HG02884 (cell line): ENCODE measurements around the gene RABGEF1.
"Not testable (repeated sequence)": the region's sequence is repeated elsewhere in the genome, so short reads cannot be mapped to it uniquely, and the experiment has no call there.

Experiments
- ATAC-seq: cut with Tn5 transposase; IDR thresholded peaks from one replicate; pipeline ENCODE4 v1.9.1; 2021; ENCODE audit warnings: mild to moderate bottlenecking, moderate library complexity; ENCODE audit not compliant: unreplicated experiment

The RABGEF1 gene

DNA sequence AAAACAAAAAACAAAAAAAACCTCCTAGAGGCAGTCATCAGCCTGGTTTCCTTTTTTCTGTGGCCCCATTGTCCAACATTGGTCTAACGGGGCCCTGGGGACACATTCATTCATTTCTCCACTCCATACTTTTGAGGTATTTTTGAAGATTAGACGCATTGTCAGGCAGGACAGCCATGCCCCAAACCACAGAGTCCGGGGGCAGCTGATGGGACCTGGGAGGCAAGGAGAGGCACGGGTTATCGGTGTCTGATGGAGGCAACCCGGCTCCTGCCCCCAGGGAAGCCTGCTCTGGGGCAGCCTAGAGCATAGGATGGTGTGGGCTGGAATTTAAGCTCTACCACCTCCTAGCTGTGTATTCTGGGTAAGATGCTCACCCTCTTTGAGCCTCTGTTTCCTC, 6.5 kb upstream of the RABGEF1 start:
- ATAC-seq: no peak

DNA sequence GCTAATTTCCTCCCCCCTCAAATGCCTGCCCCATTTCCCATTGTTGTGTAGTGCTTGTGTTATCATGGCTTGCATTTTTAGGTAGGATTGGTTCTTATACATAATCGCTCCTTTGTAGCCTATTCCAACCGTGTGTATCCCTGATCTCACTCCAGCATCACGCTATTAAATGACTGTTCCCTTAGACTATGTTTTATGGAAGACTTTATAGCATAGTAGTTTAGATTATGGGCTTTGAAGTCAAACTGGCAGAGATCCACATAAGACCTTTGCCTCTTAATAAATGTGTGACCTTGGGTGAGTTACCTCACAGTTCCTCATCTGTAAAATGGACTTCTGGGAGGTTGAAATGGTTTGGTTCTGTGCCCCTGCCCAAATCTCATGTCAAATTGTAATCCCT, 5.4 kb upstream of the RABGEF1 start:
- ATAC-seq: no peak

DNA sequence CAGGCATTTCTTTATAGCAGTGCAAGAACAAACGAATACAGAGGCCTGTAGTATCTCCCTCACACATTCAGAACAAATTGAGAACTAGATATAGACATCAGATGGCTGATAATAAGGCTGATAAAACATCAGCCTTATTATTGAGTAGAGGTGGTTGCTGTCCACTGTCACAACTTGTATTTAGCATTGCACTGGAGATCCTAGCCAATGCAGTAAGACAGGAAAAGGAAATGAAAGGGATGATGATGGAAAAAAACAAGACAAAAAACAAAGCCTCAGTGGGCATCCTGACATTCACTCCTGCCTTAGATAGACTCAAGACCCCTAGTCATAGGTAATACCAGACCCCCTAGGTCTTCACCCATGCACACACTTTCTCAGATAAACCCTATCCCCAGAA, 4.7 kb upstream of the RABGEF1 start:
- ATAC-seq: no peak

DNA sequence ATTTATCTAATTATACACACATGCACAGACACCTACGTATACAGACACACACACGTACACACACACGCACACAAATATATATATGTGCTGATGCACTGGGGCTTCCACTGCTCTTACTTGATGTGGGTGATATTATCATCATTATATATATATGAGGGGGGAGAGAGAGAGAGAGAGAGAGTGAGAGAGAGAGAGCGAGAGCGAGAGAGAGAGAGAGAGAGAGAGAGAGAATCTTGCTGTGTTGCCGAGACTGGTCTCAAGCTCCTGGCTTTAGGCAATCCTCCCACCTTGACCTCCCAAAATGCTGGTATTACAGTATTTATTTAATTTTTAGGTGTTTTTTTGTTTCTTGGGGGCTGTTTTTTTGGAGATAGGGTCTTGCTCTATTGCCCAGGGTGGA, 3.6 kb upstream of the RABGEF1 start:
- no peak for ATAC-seq

DNA sequence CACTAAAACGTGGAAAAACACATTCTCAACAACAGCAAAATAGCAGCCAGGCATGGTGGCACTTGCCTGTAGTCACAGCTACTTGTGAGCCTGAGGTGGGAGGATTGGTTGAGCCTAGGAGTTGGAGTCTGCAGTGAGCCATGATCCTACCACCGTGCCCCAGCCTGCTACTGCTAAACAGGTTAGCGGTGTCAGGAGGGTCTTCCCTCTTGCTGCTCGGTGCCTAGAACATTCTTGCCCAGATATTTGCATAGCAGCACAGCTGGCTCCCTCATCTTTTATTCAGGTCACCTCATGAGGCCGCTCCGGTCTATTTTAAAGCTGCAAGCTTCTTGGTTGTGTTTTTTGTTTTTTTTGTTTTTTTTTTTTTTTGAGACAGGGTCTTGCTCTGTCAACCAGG, 2.9 kb upstream of the RABGEF1 start:
- ATAC-seq: no peak

DNA sequence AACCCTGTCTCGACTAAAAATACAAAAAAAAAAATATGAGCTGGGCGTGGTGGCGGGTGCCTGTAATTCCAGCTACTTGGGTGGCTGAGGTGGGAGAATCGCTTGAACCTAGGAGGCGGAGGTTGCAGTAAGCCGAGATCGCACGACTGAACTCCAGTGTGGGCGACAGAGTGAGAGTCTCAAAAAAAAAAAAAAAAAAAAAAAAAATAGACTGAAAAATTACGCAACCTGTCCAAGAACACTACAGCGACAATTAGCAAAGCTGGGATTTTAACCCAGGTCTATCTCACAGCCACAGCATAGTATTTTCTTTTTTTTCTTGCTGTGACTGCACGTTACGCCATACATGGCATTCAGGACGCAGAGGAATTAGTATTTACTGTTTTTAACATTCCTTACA, 1.1 kb upstream of the RABGEF1 start:
- no peak for ATAC-seq

DNA sequence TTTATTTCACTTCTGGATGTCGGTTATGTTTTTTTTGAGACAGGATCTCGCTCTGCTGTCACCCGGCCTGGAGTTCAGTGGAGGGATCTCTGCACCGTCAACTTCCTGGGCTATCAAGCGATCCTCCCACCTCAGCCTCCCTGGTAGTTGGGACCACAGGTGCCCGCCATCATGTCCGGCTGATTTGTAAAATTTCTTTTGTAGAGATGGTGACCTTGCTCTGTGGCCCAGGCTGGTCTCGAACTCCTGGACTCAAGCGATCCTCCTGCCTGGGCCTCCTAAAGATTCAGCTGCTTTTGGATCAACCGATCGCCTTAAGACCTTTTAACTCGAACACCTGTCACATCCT, 606 bp upstream of the RABGEF1 start:
- no peak for ATAC-seq

DNA sequence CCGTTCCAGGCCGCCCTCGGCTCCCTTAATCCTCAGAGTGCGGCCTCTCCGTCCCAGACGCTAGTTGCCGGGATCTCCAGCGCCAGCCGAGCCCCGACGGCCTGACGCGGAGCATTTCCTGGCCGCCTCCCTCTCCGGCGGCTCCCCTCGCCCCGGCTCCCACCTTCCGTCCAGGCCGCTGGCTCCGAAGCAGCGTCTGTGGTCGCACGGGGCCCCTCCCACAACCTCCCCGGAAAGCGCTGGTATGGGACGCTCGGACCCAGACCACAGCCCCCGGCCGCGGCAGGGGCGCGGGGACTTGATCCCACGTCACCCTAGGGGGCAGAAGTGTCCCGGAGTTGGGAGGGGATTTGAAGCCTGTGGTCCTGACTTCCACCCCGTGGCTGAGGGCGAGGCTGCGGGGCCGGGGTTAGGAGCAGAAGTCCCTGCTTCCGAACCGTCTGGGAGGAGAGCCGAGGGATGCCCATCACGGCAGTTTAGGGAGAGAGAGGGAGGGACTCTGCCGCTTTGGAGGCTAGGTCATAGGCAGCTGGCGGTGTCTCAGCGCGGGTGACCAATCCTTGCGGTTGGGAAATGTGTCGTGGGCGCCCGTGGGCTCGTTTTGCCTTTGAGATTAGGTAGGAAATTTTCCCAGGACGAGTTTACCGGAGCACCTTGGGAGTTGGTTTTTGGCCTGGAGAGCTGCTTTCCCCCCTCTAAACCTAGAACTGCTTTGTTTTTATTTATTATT, 612 bp downstream of the RABGEF1 start:
- peak; percentile 31 for ATAC-seq

DNA sequence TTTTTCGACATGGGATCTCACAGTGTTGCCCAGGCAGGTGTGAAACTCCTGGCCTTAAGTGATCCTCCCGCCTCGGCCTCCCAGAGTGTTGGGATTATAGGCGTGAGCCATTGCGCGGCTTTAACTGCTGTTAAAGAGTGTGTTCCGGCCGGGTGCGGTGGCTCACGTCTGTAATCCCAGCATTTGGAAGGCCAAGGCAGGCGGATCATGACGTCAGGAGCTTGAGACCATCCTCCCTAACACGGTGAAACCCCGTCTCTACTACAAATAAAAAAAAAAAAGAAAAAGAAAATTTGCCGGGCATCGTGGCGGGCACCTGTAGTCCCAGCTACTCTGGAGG, 1.1 kb downstream of the RABGEF1 start:
- no peak for ATAC-seq

DNA sequence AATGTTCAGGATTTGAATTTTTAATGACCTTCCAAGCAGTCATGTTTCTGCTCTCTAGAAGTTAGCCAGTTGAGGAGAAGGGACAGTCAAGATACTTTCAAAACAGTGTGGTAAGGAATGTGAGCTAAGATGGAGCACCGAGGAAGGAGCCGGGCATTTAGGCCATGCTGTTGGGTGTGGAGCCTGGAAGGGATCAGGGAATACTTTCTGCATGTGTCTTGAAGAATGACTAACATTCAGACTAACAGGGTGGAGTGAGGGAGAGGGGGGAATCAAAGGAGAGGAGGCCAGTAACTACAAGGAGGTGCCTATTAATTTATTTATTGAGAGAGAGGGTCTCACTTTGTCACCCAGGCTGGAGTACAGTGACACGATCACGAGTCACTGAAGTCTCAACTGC, 1.8 kb downstream of the RABGEF1 start:
- ATAC-seq: not testable (repeated sequence)

DNA sequence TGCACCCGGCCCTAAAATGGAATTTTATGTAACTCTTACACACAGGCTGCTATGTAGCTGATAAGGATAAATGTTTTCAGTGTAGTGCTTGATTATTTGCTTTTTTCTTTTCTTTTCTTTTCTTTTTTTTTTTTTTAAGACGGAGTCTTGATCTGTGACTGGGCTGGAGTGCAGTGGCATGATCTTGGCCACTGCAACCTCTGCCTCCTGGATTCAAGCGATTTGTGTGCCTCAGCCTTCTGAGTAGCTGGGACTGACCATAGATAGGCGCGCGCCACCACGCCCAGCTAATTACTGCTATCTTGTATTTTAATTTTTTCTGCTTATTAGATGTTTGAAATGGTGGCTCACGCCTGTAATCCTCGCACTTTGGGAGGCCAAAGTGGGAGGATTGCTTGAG, 3.4 kb downstream of the RABGEF1 start:
- ATAC-seq: no peak

DNA sequence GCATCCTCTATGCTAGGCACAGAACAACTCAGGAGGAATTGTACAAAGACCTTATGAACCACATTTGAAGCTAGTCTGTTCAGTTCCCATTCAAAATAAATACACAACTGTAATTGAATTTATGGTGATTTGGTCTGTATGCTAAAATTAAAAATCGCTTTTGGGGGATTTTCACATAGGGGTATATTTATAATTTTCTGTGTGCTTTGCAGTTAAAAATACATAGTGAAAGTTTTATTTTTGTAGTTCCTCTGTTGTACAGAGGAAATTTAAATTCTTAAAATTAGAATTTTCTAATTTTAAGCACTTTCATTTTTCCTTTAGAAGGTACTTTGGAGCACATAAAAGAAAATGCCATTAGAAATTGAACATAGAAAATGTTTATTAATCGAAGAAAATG, 6.9 kb downstream of the RABGEF1 start:
- no peak for ATAC-seq

DNA sequence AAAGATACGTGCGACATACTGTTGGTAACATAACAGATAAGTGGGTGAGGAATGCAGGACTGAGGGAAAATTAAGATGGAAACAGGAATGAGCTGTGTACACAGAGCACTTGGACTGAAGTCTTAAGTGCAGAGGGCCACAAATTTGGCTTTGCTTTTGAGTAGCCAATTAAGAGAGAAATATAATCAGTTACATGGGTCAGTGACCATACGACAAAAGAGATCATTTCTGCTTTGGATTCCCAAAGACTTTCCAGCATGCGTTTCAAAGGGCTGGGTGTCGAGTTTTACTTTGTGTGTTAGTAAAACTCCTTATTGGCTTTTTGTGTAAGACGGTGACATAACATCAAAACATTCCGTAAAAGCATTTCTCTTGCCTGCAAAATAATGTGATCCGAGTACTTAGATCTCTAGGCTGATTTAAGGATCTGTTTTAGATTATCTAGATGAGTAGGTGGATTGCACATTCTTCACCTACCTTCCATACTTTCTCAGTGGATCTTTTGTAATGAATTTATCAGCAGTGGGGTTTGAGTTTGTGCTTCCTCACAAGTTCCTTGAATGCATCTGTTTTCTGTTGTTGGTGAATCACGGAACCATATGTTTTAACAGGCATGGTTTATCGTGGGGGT, 7.5 kb downstream of the RABGEF1 start:
- no peak for ATAC-seq

DNA sequence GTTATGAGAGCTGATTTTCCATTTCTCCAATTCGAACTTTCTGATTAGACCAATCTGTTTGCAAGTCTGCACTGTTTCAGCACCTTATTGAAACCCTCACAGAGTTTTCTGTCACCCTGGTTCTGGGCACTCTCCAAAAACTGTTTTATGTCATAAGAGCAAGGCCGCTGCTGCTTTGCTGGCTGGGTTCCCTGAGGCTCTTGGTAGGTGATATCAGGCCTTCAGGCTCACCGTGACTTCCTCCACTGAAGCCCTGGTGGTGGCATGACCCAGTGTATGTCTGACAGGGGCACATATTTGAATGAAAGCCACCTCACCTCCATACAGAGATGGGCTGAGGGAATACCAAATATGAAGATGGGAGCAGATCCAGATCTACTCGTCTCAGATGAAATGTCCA, 8.3 kb downstream of the RABGEF1 start:
- no peak for ATAC-seq

DNA sequence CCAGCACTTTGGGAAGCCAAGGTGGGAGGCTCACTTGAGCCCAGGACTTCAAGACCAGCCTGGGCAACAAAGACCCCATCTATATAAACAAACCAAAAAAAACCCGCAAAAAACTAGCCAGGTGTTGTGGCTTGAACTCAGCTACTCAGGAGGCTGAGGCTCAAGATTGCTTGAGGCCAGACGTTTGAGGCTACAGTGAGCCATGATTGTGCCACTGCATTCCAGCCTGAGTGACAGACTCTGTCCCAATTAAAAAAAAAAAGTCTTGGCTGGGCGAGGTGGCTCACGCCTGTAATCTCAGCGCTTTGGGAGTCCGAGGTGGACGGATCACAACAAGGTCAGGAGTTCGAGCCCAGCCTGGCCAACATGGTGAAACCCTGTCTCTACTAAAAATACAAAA, 11.4 kb downstream of the RABGEF1 start:
- no peak for ATAC-seq

DNA sequence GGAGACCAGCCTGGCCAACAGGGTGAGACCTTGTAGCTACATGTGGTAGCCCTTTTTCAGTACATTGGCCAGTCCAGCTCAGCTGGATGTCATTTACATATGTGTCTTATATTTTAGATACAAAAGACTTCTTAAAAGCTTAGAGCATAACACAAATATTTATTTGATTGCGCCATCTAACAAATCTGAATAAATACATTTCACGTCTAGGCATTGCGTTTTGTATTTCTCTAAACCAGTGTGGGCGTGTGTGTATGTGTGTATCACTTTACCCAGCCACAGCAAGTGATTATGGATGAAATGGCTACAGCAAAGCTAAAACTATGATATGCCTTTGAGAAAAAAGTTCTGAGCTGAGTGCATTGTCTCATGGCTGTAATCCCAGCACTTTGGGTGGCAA, 14.0 kb downstream of the RABGEF1 start:
- no peak for ATAC-seq

DNA sequence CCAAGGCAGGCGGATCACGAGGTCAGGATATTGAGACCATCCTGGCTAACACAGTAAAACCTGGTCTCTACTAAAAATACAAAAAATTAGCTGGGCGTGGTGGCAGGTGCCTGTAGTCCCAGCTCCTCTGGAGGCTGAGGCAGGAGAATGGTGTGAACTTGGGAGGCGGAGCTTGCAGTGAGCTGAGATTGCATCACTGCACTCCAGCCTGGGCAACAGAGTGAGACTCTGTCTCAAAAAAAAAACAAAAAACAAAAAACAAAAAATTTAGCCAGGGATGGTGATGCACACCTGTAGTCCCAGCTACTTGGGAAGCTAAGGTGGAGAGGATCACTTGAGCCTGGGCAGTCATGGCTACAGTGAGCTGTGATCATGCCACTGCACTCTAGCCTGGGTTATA, 14.5 kb downstream of the RABGEF1 start:
- ATAC-seq: not testable (repeated sequence)

DNA sequence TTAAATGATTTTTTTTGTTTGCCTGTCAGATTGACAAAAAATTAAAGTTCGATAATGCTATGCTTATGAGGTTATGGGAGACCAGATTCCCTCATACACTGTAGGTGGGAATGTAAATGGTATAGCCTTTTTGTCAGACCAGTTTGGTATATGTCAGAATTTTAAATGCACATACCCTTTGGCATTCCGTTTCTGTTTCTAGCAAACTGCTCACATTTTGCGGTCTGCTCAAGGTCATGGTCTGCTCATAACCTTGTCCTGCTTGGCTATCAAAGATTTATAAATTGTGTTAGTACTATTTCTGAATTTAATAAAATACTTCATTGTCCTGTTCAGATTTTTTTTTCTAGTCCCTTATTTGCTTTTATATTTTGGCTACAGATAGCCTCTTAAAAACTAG, 15.7 kb downstream of the RABGEF1 start:
- ATAC-seq: not testable (repeated sequence)

DNA sequence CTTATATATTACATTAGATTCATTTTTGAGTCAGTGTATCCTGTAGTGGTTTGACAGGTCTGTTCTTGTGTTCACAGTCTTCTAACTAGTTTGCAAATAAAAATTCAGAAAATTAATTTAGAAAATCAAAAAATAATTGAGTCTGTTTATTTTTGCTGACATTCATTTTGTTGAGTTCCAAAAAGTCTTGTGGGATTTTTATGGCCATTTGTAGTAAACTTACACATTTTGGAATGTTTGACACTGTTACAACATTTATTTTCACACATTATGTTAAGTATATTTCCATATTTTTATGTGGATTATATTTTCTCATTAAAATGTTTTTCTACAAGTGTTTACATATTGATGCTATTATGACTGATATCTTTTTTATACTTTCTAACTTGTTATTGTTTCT, 16.4 kb downstream of the RABGEF1 start:
- ATAC-seq: no peak

DNA sequence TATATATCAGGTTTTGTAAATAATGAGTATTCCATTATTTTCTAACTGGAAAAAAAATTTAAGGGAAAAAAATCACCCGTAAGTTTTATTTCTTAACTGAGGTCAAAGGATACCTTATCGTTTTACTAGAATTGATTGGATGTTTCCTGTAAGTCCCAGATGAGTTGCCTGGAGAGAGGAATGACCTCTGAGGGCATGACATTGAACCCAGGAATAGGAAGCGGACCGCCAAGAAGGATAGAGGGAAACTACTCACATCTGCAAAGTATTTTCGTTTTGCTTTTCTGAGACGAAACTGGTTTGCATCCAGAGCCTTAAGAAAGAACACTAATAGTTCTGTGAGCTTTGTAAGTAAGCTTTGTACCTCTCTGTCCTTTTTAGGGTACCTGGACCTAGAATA, 17.4 kb downstream of the RABGEF1 start:
- no peak for ATAC-seq

DNA sequence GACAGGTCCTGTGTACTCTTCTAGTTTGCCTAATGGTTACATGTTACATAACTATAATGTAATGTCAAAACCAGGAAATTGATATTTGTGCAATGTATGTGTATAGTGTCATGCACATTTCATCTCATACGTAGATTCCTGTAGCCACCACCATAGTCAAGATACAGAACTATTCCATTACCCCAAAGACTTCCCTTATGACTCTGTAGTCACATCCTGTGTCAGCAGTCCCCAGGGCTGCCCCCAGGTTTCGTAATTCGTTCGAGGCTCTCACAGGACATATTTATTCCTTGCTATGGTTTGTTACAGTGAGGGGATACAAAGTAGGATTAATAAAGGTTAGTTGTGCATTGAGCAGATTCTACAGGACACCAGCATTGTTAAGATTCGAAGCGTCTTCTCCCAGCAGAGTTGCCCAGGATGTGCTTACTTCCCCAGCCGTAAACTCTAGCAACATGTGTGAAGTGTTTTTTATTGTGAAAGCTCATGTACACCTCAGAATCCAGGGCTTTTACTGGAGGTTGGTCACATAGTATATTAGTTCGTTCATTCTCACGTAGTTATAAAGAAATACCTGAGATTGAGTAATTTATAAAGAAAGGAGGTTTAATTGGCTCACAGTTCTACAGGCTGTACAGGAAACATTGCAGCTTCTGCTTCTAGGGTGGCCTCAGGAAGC, 18.6 kb downstream of the RABGEF1 start:
- peak; percentile 94 for ATAC-seq

DNA sequence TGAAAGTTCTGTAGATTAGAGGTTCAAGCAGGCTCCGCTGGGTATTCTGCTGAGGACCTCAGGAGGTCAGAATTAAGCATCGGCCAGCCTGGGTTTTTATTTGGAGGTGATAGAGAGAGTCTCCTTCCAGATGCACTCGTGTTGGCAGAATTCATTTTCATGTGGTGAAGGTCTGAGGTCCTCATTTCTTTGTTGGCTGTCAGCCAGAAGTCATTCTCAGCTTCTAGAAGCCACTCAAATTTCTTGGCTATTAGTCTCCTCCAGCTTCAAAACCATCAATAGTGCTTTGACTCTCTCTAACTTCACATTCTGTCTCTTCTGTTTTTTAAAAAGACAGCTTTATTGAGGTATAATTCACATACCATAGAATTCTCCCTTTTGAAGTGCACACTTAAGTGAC, 22.6 kb downstream of the RABGEF1 start:
- ATAC-seq: not testable (repeated sequence)
